K562 (cell line): ENCODE data around the gene MXI1. TPM values are rescaled to one million over a fixed set of nuclear protein-coding genes. Genes with fewer than 3 reads are reported as not detected.

Experiments
- ATAC-seq: fragments of 200-7000 bp; cut with Tn5 transposase; 3 replicates; pipeline ENCODE4 v1.9.1; 2020; ENCODE audit warnings: moderate library complexity
- BruUV-seq: library from RNA; stranded (reverse); fragments of 400-500 nt; replicated peaks from 2 replicates; lab custom pipeline; 2021; lab: Mats Ljungman, UMichigan
- CTCF ChIA-PET: fragments of 300-600 bp; formaldehyde crosslinking; extraction: SDS; loops from one replicate; lab custom pipeline; 2021; ENCODE audit warnings: low intra/inter-chr PET ratio; lab: Yijun Ruan, JAX
- POLR2A ChIA-PET: fragments of 300-600, 350-650 bp; sonication (Branson Sonifier 250); formaldehyde crosslinking; extraction: SDS; loops from one replicate; lab custom pipeline; 2021; ENCODE audit warnings: antibody characterized with exemption, inconsistent platforms; lab: Yijun Ruan, JAX
- DNase-seq, 4 experiments: peaks; one replicate each; pipeline versions ENCODE4 v3.0.0 to v3.0.0-alpha.2; 2011 to 2018; ENCODE audit warnings: low spot score in 3 of 4, mixed read lengths in 3 of 4; ENCODE audit errors: extremely low read depth in 1 of 4
- FAIRE-seq: peaks from 2 replicates; lab custom pipeline; 2011; peaks lifted over from hg19 to GRCh38; lab: Jason Lieb, UNC
- H2AFZ ChIP-seq: 2 replicates; pipeline ENCODE4 v1.6.0; 2011; ENCODE audit warnings: low read depth, low read length, control low read depth, inconsistent platforms
- H3K27ac ChIP-seq: fragments of 200-600 bp; 3 replicates; pipeline ENCODE4 v1.8.0; 2011; ENCODE audit warnings: low read depth, mild to moderate bottlenecking, control low read depth, inconsistent platforms, low read length, moderate library complexity, mixed read lengths; ENCODE audit errors: extremely low read depth
- H3K27me3 ChIP-seq, 2 experiments: fragments of 300-600 bp in 1 of 2; 2 replicates in 1 of 2; 3 replicates in 1 of 2; pipeline versions ENCODE4 v1.6.0 to v1.8.0; 2011; ENCODE audit warnings: inconsistent platforms in 2 of 2, low read length in 2 of 2, mild to moderate bottlenecking in 1 of 2, mixed read lengths in 1 of 2, moderate library complexity in 1 of 2; ENCODE audit not compliant: control insufficient read depth in 2 of 2, insufficient read depth in 2 of 2
- H3K36me3 ChIP-seq: fragments of 300-600 bp; 3 replicates; pipeline ENCODE4 v1.8.0; 2011; ENCODE audit warnings: mild to moderate bottlenecking, low read length, inconsistent platforms; ENCODE audit not compliant: control insufficient read depth, insufficient read depth
- H3K4me1 ChIP-seq, 2 experiments: fragments of 200-600 bp in 1 of 2; replicated peaks in 1 of 2; 2 replicates in 1 of 2; 3 replicates in 1 of 2; pipeline versions ENCODE4 v1.5.1 to v1.8.0; 2011; ENCODE audit warnings: inconsistent platforms in 2 of 2, low read length in 2 of 2, mild to moderate bottlenecking in 1 of 2, mixed read lengths in 1 of 2, moderate library complexity in 1 of 2; ENCODE audit not compliant: control insufficient read depth in 2 of 2, insufficient read depth in 2 of 2
- H3K4me2 ChIP-seq: 2 replicates; pipeline ENCODE4 v1.6.1; 2011; ENCODE audit warnings: low read length, control low read depth, inconsistent platforms, mixed read lengths; ENCODE audit not compliant: insufficient read depth
- H3K4me3 ChIP-seq: fragments of 200-600 bp; sonication (generic), shearing (Covaris generic); 2 replicates; pipeline ENCODE4 v1.5.1; 2016; ENCODE audit warnings: control low read depth, inconsistent platforms
- H3K79me2 ChIP-seq: fragments of 200-600 bp; 3 replicates; pipeline ENCODE4 v1.8.0; 2011; ENCODE audit warnings: low read length, inconsistent platforms; ENCODE audit not compliant: control insufficient read depth, insufficient read depth
- H3K9ac ChIP-seq, 2 experiments: 2 replicates each; pipeline versions ENCODE4 v1.6.0 to v1.6.1; 2011; ENCODE audit warnings: low read depth in 2 of 2, low read length in 2 of 2, control low read depth in 1 of 2, inconsistent platforms in 1 of 2, mild to moderate bottlenecking in 1 of 2, mixed read lengths in 1 of 2; ENCODE audit not compliant: insufficient read depth in 1 of 2
- H3K9me1 ChIP-seq: one replicate; pipeline ENCODE4 v1.6.0; 2011; ENCODE audit warnings: inconsistent platforms, mild to moderate bottlenecking, low read length, moderate library complexity; ENCODE audit not compliant: control insufficient read depth, insufficient read depth
- H3K9me3 ChIP-seq: replicated peaks from 2 replicates; pipeline ENCODE4 v1.5.1; 2011; ENCODE audit warnings: low read depth, low read length, inconsistent platforms; ENCODE audit not compliant: control insufficient read depth, insufficient read depth
- H4K20me1 ChIP-seq: replicated peaks from 2 replicates; pipeline ENCODE4 v1.6.1; 2011; ENCODE audit warnings: low read length, inconsistent platforms, mixed read lengths; ENCODE audit not compliant: control insufficient read depth, insufficient read depth
- CBX8 ChIP-seq: fragments of 200-600 bp; sonication (generic); IDR thresholded peaks from 2 replicates; pipeline ENCODE4 v1.6.1; 2012; ENCODE audit warnings: borderline replicate concordance, mixed run types, low read depth, mild to moderate bottlenecking, moderate library complexity, mixed read lengths, low read length, control low read depth, inconsistent platforms; ENCODE audit not compliant: poor library complexity, severe bottlenecking; ENCODE audit errors: extremely low read depth
- MTA2 ChIP-seq: fragments of 450-650 bp; IDR thresholded peaks from 2 replicates; pipeline ENCODE4 v1.6.1; 2016; ENCODE audit warnings: low read depth
- RBM25 ChIP-seq: fragments of 200-400 bp; formaldehyde crosslinking; IDR thresholded peaks from 2 replicates; pipeline ENCODE4 v1.6.1; 2018; ENCODE audit warnings: low read length, low read depth, moderate library complexity; ENCODE audit not compliant: severe bottlenecking
- RCOR1 ChIP-seq, 2 experiments: IDR thresholded peaks; 2 replicates each; pipeline ENCODE4 v1.6.1; 2012; ENCODE audit warnings: low read depth in 2 of 2, low read length in 2 of 2, borderline replicate concordance in 1 of 2, improper control_type of control experiment in 1 of 2
- WGBS: fragments of 100-300 bp; shearing (Covaris generic); methylation state at CpG from one replicate; pipeline ENCODE4 v1.1.6; 2016; ENCODE audit warnings: low coverage, mixed read lengths; ENCODE audit not compliant: insufficient coverage; ENCODE audit errors: missing lambda C conversion rate; 5-methylcytosine and 5-hydroxymethylcytosine counted together
- in situ Hi-C: fragments of 300-500 bp; cut with MboI; formaldehyde crosslinking; loops from 4 replicates; pipeline ENCODE4 v1.15.0; 2018; ENCODE audit warnings: inconsistent platforms, mixed read lengths
- intact Hi-C: fragments of 100-400 bp; cut with micrococcal nuclease; formaldehyde crosslinking; loops from 2 replicates; pipeline ENCODE4 v1.14.2; 2022
- polyA plus RNA-seq, 8 experiments: library from polyadenylated mRNA; depleted of rRNA in 4 of 8; stranded (reverse) in 5 of 8; unstranded in 3 of 8; fragments of >200 nt; fragmentation: Nextera tagmentation in 2 of 8; fragmentation: Illumina TruSeq in 1 of 8; extraction: Ambion mirVana in 2 of 8; extraction: Trizol in 1 of 8; gene quantifications; 2 replicates each; pipeline versions ENCODE4 v1.2.1 to v1.2.3, GENCODE V29; 2011 to 2014; ENCODE audit warnings: inconsistent platforms in 1 of 8, missing spikeins in 1 of 8
- total RNA-seq, 7 experiments: library from RNA; depleted of rRNA in 6 of 7; stranded (reverse); fragments of >200 nt in 6 of 7; fragmentation: Illumina TruSeq in 2 of 7; extraction: Trizol in 2 of 7; gene quantifications; 2 replicates each; pipeline versions ENCODE4 v1.2.1 to v1.2.3, GENCODE V29; 2011 to 2021; ENCODE audit warnings: low replicate concordance in 1 of 7
- TF ChIP-seq, protein P1 (sequence below): fragments of 450-650 bp; IDR thresholded peaks from 2 replicates; pipeline ENCODE4 v1.6.1; 2016; ENCODE audit warnings: low read depth, mild to moderate bottlenecking, moderate library complexity
- TF ChIP-seq, protein P2 (sequence below): sonication (generic); formaldehyde crosslinking; IDR thresholded peaks from 2 replicates; pipeline ENCODE4 v1.8.1; 2023; ENCODE audit warnings: mild to moderate bottlenecking, missing genetic modification reagents

Gene MXI1
- total and polyA plus RNA-seq, 9 of the 15 experiments (the other 6 are each of a cell fraction or from before 2014, with no cell fraction given), result 9.1 to 23.7 (median 14.8) TPM

DNA sequence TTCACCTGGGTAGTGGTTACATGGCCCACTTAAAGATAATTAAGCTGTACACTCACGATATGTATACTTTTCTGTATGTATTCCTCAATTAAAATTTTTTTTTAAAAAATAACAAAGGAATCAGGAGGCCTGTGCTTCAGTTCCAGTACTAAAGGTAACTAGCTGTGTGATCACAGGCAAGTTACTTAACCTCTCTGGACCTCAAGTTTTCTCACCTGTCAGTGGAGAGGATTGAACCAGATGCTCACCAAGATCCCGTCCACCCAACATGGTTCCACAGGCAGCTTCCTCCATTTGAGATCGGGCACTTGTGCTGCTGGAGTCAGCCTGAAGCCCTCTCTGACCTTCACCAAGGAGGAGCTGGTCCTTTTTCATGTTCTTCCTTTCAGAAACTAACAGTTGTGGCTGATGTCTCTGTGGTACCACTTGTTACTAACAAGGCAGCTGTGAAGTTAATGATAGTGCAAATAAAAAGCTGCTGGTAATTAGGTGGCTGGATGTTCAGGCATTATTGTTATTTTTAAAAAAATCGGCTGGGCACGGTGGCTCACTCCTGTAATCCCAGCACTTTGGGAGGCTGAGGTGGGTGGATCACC, 126.8 kb downstream of the MXI1 start:
- Histone ChIP-seq H3K9ac (no peak overlapping the region), H3K4me2 (no peak overlapping the region), H3K4me1 (no peaks in the 10 kb centered on the region; a peak in 1 of 5 replicates), H3K27ac (no peak overlapping the region), H3K9me1 (no peaks in the 10 kb centered on the region), H3K27me3 (peaks cover 0 to 13% of the 10 kb centered on the region in 2 experiments; a peak in 3 of 5 replicates), H3K36me3 (no peaks in the 10 kb centered on the region), H3K4me3 (no peak overlapping the region), H4K20me1 (no peaks in the 10 kb centered on the region), H3K79me2 (no peaks in the 10 kb centered on the region), H2AFZ (no peak overlapping the region), H3K9me3 (no peaks in the 10 kb centered on the region; the same call in 1 of the 2 replicates)
- no peak for DNase-seq
- 2% methylated on average over 4 of the region's 5 CpGs for WGBS
- in situ Hi-C loops, result no loop called here
- intact Hi-C loops, result no loop called here
- TF ChIP-seq RBM25 (peak; percentile 58), MTA2 (no peak), RCOR1 (IDR thresholded peaks at IDR 0.05; ENCODE audit: borderline replicate concordance in 1 of 2, low read depth in 2 of 2, low read length in 2 of 2) (no peak), CBX8 (no peak)
- TF ChIP-seq, protein P1, sequence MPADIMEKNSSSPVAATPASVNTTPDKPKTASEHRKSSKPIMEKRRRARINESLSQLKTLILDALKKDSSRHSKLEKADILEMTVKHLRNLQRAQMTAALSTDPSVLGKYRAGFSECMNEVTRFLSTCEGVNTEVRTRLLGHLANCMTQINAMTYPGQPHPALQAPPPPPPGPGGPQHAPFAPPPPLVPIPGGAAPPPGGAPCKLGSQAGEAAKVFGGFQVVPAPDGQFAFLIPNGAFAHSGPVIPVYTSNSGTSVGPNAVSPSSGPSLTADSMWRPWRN, result no peak
- TF ChIP-seq, protein P2, sequence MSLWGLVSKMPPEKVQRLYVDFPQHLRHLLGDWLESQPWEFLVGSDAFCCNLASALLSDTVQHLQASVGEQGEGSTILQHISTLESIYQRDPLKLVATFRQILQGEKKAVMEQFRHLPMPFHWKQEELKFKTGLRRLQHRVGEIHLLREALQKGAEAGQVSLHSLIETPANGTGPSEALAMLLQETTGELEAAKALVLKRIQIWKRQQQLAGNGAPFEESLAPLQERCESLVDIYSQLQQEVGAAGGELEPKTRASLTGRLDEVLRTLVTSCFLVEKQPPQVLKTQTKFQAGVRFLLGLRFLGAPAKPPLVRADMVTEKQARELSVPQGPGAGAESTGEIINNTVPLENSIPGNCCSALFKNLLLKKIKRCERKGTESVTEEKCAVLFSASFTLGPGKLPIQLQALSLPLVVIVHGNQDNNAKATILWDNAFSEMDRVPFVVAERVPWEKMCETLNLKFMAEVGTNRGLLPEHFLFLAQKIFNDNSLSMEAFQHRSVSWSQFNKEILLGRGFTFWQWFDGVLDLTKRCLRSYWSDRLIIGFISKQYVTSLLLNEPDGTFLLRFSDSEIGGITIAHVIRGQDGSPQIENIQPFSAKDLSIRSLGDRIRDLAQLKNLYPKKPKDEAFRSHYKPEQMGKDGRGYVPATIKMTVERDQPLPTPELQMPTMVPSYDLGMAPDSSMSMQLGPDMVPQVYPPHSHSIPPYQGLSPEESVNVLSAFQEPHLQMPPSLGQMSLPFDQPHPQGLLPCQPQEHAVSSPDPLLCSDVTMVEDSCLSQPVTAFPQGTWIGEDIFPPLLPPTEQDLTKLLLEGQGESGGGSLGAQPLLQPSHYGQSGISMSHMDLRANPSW (CRISPR knock-in tag), result no peak
- FAIRE-seq, result no peak
- POLR2A ChIA-PET, result interaction anchor here (0.8 kb wide), 1 partner anchor 10 kb away, joined by 3 read pairs; no protein-coding TSS in a partner anchor
- CTCF ChIA-PET, result no interaction called here
- no TSS peak for BruUV-seq
- ATAC-seq, result no peak
